H1 (cell line): ENCODE data around the gene PGAM2. TPM values are rescaled to one million over a fixed set of nuclear protein-coding genes. Genes with fewer than 3 reads are reported as not detected.

Source experiments
- CTCF ChIA-PET: fragments of 300-600 bp; sonication (Branson Sonifier 250); formaldehyde crosslinking; loops from one replicate; lab custom pipeline; 2021; ENCODE audit not compliant: partially characterized antibody; lab: Charles Lee
- POLR2A ChIA-PET: fragments of 300-600 bp; sonication (Branson Sonifier 250); formaldehyde crosslinking; loops from one replicate; lab custom pipeline; 2021; ENCODE audit warnings: inconsistent platforms; ENCODE audit not compliant: partially characterized antibody; lab: Charles Lee
- DNase-seq, 2 experiments: peaks; one replicate each; pipeline versions ENCODE4 v3.0.0 to v3.0.0-alpha.2; 2010 to 2022; ENCODE audit warnings: low spot score in 2 of 2, low read depth in 1 of 2, mixed read lengths in 1 of 2
- FAIRE-seq: peaks from 2 replicates; lab custom pipeline; 2011; peaks lifted over from hg19 to GRCh38; lab: Jason Lieb, UNC
- H2AFZ ChIP-seq: 2 replicates; pipeline ENCODE4 v1.8.1; 2012; ENCODE audit warnings: low read length, inconsistent platforms
- H2AK5ac ChIP-seq: 2 replicates; pipeline ENCODE4 v1.6.1; 2013; ENCODE audit warnings: low read depth, low read length
- H2BK120ac ChIP-seq: replicated peaks from 2 replicates; pipeline ENCODE3; 2013; ENCODE audit warnings: low read depth, low read length, inconsistent platforms
- H2BK12ac ChIP-seq: 2 replicates; pipeline ENCODE4 v1.6.1; 2013; ENCODE audit warnings: low read depth, low read length
- H2BK15ac ChIP-seq: 2 replicates; pipeline ENCODE4 v1.6.1; 2013; ENCODE audit warnings: low read length
- H2BK20ac ChIP-seq: 2 replicates; pipeline ENCODE4 v1.6.1; 2013; ENCODE audit warnings: low read length
- H2BK5ac ChIP-seq: 2 replicates; pipeline ENCODE4 v1.6.1; 2013; ENCODE audit warnings: low read depth, low read length
- H3K14ac ChIP-seq: 2 replicates; pipeline ENCODE4 v1.6.1; 2013; ENCODE audit warnings: inconsistent platforms; ENCODE audit not compliant: insufficient read length
- H3K18ac ChIP-seq: 2 replicates; pipeline ENCODE4 v1.6.1; 2013; ENCODE audit warnings: low read length; ENCODE audit errors: extremely low read depth
- H3K23ac ChIP-seq: 2 replicates; pipeline ENCODE4 v1.6.1; 2013; ENCODE audit warnings: inconsistent platforms; ENCODE audit not compliant: insufficient read length
- H3K23me2 ChIP-seq: 2 replicates; pipeline ENCODE4 v1.6.1; 2013; ENCODE audit warnings: low read depth, low read length
- H3K27ac ChIP-seq: 2 replicates; pipeline ENCODE4 v1.6.1; 2011; ENCODE audit warnings: low read depth, low read length, inconsistent platforms
- H3K27me3 ChIP-seq, 4 experiments: replicated peaks in 1 of 4; 1 replicate in 1 of 4; 2 replicates in 3 of 4; pipeline versions ENCODE4 v1.6.1 to v1.8.1; 2011 to 2013; ENCODE audit warnings: low read length in 3 of 4, mild to moderate bottlenecking in 3 of 4, inconsistent platforms in 2 of 4, mixed read lengths in 2 of 4, moderate library complexity in 1 of 4; ENCODE audit not compliant: control insufficient read depth in 3 of 4, insufficient read depth in 3 of 4; ENCODE audit errors: extremely low read depth in 1 of 4
- H3K36me3 ChIP-seq, 4 experiments: 2 replicates each; pipeline versions ENCODE4 v1.6.1 to v1.8.1; 2011 to 2013; ENCODE audit warnings: mild to moderate bottlenecking in 4 of 4, low read length in 3 of 4, moderate library complexity in 2 of 4, control low read depth in 1 of 4, inconsistent platforms in 1 of 4; ENCODE audit not compliant: insufficient read depth in 4 of 4, control insufficient read depth in 2 of 4
- H3K4ac ChIP-seq: replicated peaks from 2 replicates; pipeline ENCODE3; 2013; ENCODE audit warnings: low read length, low read depth, mixed read lengths, inconsistent platforms; ENCODE audit not compliant: insufficient read length
- H3K4me1 ChIP-seq, 4 experiments: replicated peaks in 1 of 4; 1 replicate in 1 of 4; 2 replicates in 3 of 4; pipeline versions ENCODE4 v1.6.1 to v1.8.1; 2011 to 2013; ENCODE audit warnings: low read length in 3 of 4, inconsistent platforms in 2 of 4, mixed read lengths in 1 of 4; ENCODE audit not compliant: insufficient read depth in 4 of 4, control insufficient read depth in 3 of 4
- H3K4me2 ChIP-seq, 2 experiments: 2 replicates each; pipeline versions ENCODE4 v1.6.1 to v1.8.1; 2011 to 2013; ENCODE audit warnings: low read depth in 2 of 2, low read length in 2 of 2, control low read depth in 1 of 2, inconsistent platforms in 1 of 2, mild to moderate bottlenecking in 1 of 2; ENCODE audit not compliant: insufficient read depth in 1 of 2
- H3K4me3 ChIP-seq, 4 experiments: fragments of 200-600, 300-600 bp in 1 of 4; sonication (generic), shearing (Covaris generic), sonication (Bioruptor Twin) in 1 of 4; 2 replicates each; pipeline versions ENCODE4 v1.5.1 to v1.8.1; 2011 to 2016; ENCODE audit warnings: low read length in 4 of 4, low read depth in 3 of 4, control low read depth in 2 of 4, inconsistent platforms in 2 of 4, mild to moderate bottlenecking in 2 of 4, mixed read lengths in 1 of 4, moderate library complexity in 1 of 4; ENCODE audit not compliant: insufficient read depth in 2 of 4; ENCODE audit errors: extremely low read depth in 1 of 4
- H3K56ac ChIP-seq: replicated peaks from 2 replicates; pipeline ENCODE3; 2013; ENCODE audit warnings: low read depth, mild to moderate bottlenecking, mixed read lengths, low read length, inconsistent platforms; ENCODE audit not compliant: insufficient read length
- H3K79me1 ChIP-seq: 2 replicates; pipeline ENCODE4 v1.6.1; 2013; ENCODE audit warnings: low read depth, low read length, control low read depth
- H3K79me2 ChIP-seq, 2 experiments: 2 replicates each; pipeline versions ENCODE4 v1.6.1 to v1.8.1; 2012 to 2013; ENCODE audit warnings: low read length in 2 of 2, mild to moderate bottlenecking in 2 of 2, inconsistent platforms in 1 of 2; ENCODE audit not compliant: insufficient read depth in 2 of 2, control insufficient read depth in 1 of 2
- H3K9ac ChIP-seq, 4 experiments: replicated peaks in 1 of 4; 1 replicate in 1 of 4; 2 replicates in 3 of 4; pipeline versions ENCODE4 v1.6.1 to v1.8.1; 2011 to 2013; ENCODE audit warnings: low read depth in 3 of 4, low read length in 3 of 4, control low read depth in 2 of 4, mild to moderate bottlenecking in 2 of 4, moderate library complexity in 2 of 4, inconsistent platforms in 1 of 4; ENCODE audit errors: extremely low read depth in 1 of 4
- H3K9me3 ChIP-seq, 2 experiments: 2 replicates each; pipeline versions ENCODE4 v1.6.1 to v1.8.1; 2012 to 2013; ENCODE audit warnings: mild to moderate bottlenecking in 2 of 2, moderate library complexity in 2 of 2, control low read depth in 1 of 2, inconsistent platforms in 1 of 2, low read depth in 1 of 2, low read length in 1 of 2, mixed read lengths in 1 of 2; ENCODE audit not compliant: insufficient read depth in 2 of 2
- H4K20me1 ChIP-seq, 2 experiments: replicated peaks in 1 of 2; 2 replicates each; pipeline versions ENCODE3 to v1.8.1; 2011 to 2013; ENCODE audit warnings: inconsistent platforms in 2 of 2, low read length in 2 of 2, mild to moderate bottlenecking in 1 of 2; ENCODE audit not compliant: insufficient read depth in 2 of 2, control insufficient read depth in 1 of 2
- H4K5ac ChIP-seq: 2 replicates; pipeline ENCODE4 v1.6.1; 2013; ENCODE audit warnings: low read length, low read depth, mixed read lengths, inconsistent platforms; ENCODE audit not compliant: insufficient read length
- H4K8ac ChIP-seq: 2 replicates; pipeline ENCODE4 v1.8.0; 2013; ENCODE audit warnings: mild to moderate bottlenecking, moderate library complexity, low read length, inconsistent platforms; ENCODE audit not compliant: insufficient read depth; ENCODE audit errors: extremely low read depth
- H4K91ac ChIP-seq: replicated peaks from 2 replicates; pipeline ENCODE3; 2013; ENCODE audit warnings: low read length, mixed read lengths, inconsistent platforms; ENCODE audit not compliant: insufficient read length
- NANOG ChIP-seq: IDR thresholded peaks from 2 replicates; pipeline ENCODE4 v1.6.1; 2011; ENCODE audit warnings: low read length, low read depth, mild to moderate bottlenecking, inconsistent platforms; ENCODE audit not compliant: insufficient read depth, poor library complexity, severe bottlenecking
- POLR2AphosphoS5 ChIP-seq: IDR thresholded peaks from 2 replicates; pipeline ENCODE4 v1.6.1; 2011; ENCODE audit warnings: low read depth, low read length
- WGBS, 2 experiments: shearing (Covaris generic) in 1 of 2; methylation state at CpG; one replicate each; pipeline versions ENCODE4 v1.1.6 to v1.1.7; 2013 to 2015; ENCODE audit warnings: low lambda C conversion rate in 2 of 2, mixed read lengths in 2 of 2, inconsistent platforms in 1 of 2, low coverage in 1 of 2, missing lambda C conversion rate in 1 of 2; ENCODE audit not compliant: insufficient replicate concordance in 2 of 2, insufficient coverage in 1 of 2, insufficient read length in 1 of 2; ENCODE audit errors: extremely low coverage in 1 of 2, missing lambda C conversion rate in 1 of 2; 5-methylcytosine and 5-hydroxymethylcytosine counted together
- polyA plus RNA-seq, 7 experiments: library from polyadenylated mRNA; depleted of rRNA in 3 of 7; stranded (reverse) in 5 of 7; unstranded in 2 of 7; fragments of >200 nt in 5 of 7; fragments of 200-250 nt in 2 of 7; gene quantifications; 1 replicate in 5 of 7; 2 replicates in 1 of 7; 4 replicates in 1 of 7; pipeline versions ENCODE4 v1.2.1 to v1.2.3, GENCODE V29; 2011 to 2013; ENCODE audit warnings: missing spikeins in 2 of 7, mixed read lengths in 2 of 7
- total RNA-seq: library from RNA; stranded (reverse); fragmentation: NEBNext Ultra II Directional; extraction: Animal tissue kit (Norgen Biotek cat#: 25700); gene quantifications from 2 replicates; pipeline ENCODE4 v1.2.1, GENCODE V29; 2021

PGAM2 gene
- total and polyA plus RNA-seq, 2 of the 8 experiments (the other 6 are each of a cell fraction or from before 2014, with no cell fraction given) = 2.1 to 2.9 TPM

- 86% methylated on average over 7 of the region's 7 CpGs; no CpG with 5 or more reads in 1 of the 2 experiments for WGBS, 2 experiments
- no peak overlapping the region for H3K23ac ChIP-seq
- H3K18ac ChIP-seq = no peak overlapping the region
- no peak for FAIRE-seq
- H3K9ac ChIP-seq = no peak overlapping the region
- no peak overlapping the region for H2AK5ac ChIP-seq
- H3K79me2 ChIP-seq = no peaks in the 10 kb centered on the region
- H3K14ac ChIP-seq = no peak overlapping the region
- no peak overlapping the region for H3K27ac ChIP-seq
- no peak overlapping the region for H2BK12ac ChIP-seq
- H3K79me1 ChIP-seq = no peaks in the 10 kb centered on the region
- H4K8ac ChIP-seq = no peak overlapping the region
- no peak overlapping the region for H4K91ac ChIP-seq
- H4K5ac ChIP-seq = no peak overlapping the region
- peaks cover 5 to 7% of the 10 kb centered on the region in 2 experiments for H4K20me1 ChIP-seq
- ChIA-PET POLR2A (interaction anchor here (1.0 to 7.1 kb wide), 8 partner anchors 10 to 148 kb away, joined by 3 to 48 read pairs (median 4); partner anchors contain the start of gene DBNL), CTCF (interaction anchor here (0.8 to 2.7 kb wide), 7 partner anchors 9 to 164 kb away, joined by 3 to 15 read pairs (median 4); no protein-coding TSS in a partner anchor)
- H3K4me3 ChIP-seq = no peak overlapping the region
- H3K27me3 ChIP-seq = peaks cover 0 to 3% (median 0%) of the 10 kb centered on the region in 4 experiments; a peak in 2 of 7 replicates
- H2BK5ac ChIP-seq = no peak overlapping the region
- peaks cover 9 to 30% (median 26%) of the 10 kb centered on the region in 4 experiments for H3K4me1 ChIP-seq
- H3K4me2 ChIP-seq = peak overlapping the region; percentile 49 to 57; a peak in 2 of 4 replicates
- no peak overlapping the region for H2BK20ac ChIP-seq
- H3K4ac ChIP-seq = no peak overlapping the region
- peaks cover 0 to 2% (median 0%) of the 10 kb centered on the region in 4 experiments; a peak in 1 of 8 replicates for H3K36me3 ChIP-seq
- H2AFZ ChIP-seq = no peak overlapping the region
- TF ChIP-seq POLR2AphosphoS5 = 0 out of 2 replicates have a peak, but pooled peaks have one; percentile 12
- TF ChIP-seq NANOG = no peak
- TF ChIP-seq, all 59 proteins: peak for 1
- Histone ChIP-seq H3K56ac (no peak overlapping the region), H2BK15ac (no peak overlapping the region), H2BK120ac (no peak overlapping the region), H3K23me2 (no peaks in the 10 kb centered on the region), H3K9me3 (no peaks in the 10 kb centered on the region)
- no peak for DNase-seq
These were observed 1.2 kb upstream of the PGAM2 start for GRCh38 chr7:44066494-44067063.
